CD14-positive monocyte (primary cell): ENCODE data around the gene RNFT2. TPM values are rescaled to one million over a fixed set of nuclear protein-coding genes. Genes with fewer than 3 reads are reported as not detected.

ENCODE experiments used
- DNase-seq, 3 donors: peaks; one replicate each; pipeline ENCODE4 v3.0.0-alpha.2; 2011 to 2022
- H2AFZ ChIP-seq: 2 replicates; pipeline ENCODE4 v1.6.0; 2012; ENCODE audit warnings: mild to moderate bottlenecking, low read depth, low read length, inconsistent platforms; ENCODE audit not compliant: insufficient read depth, poor library complexity, severe bottlenecking
- H3K27ac ChIP-seq, 2 donors: 1 replicate in 1 of 2; 2 replicates in 1 of 2; pipeline ENCODE4 v1.5.1; 2012 to 2013; ENCODE audit warnings: low read length in 2 of 2, control low read depth in 1 of 2, inconsistent platforms in 1 of 2, low read depth in 1 of 2, mild to moderate bottlenecking in 1 of 2
- H3K27me3 ChIP-seq, 2 donors: one replicate each; pipeline versions ENCODE4 v1.6.0 to v1.6.1; 2011 to 2013; ENCODE audit warnings: low read length in 2 of 2; ENCODE audit not compliant: control insufficient read depth in 2 of 2, insufficient read depth in 2 of 2
- H3K36me3 ChIP-seq, 2 donors: replicated peaks in 1 of 2; 1 replicate in 1 of 2; 2 replicates in 1 of 2; pipeline versions ENCODE4 v1.5.1 to v1.6.1; 2012 to 2013; ENCODE audit warnings: low read length in 2 of 2, control low read depth in 1 of 2, inconsistent platforms in 1 of 2, mild to moderate bottlenecking in 1 of 2; ENCODE audit not compliant: insufficient read depth in 2 of 2, control insufficient read depth in 1 of 2
- H3K4me1 ChIP-seq, 2 donors: 1 replicate in 1 of 2; 2 replicates in 1 of 2; pipeline versions ENCODE4 v1.5.1 to v1.6.1; 2012 to 2013; ENCODE audit warnings: low read length in 2 of 2, control low read depth in 1 of 2, inconsistent platforms in 1 of 2, mild to moderate bottlenecking in 1 of 2, moderate library complexity in 1 of 2; ENCODE audit not compliant: insufficient read depth in 2 of 2, control insufficient read depth in 1 of 2
- H3K4me2 ChIP-seq: replicated peaks from 2 replicates; pipeline ENCODE3; 2012; ENCODE audit warnings: low read length, moderate library complexity, mild to moderate bottlenecking; ENCODE audit not compliant: poor library complexity, severe bottlenecking; ENCODE audit errors: extremely low read depth
- H3K4me3 ChIP-seq, 3 experiments: fragments of 200-600 bp in 1 of 3; sonication (generic) in 1 of 3; replicated peaks in 1 of 3; 1 replicate in 2 of 3; 2 replicates in 1 of 3; pipeline ENCODE4 v1.5.1; 2011 to 2013; ENCODE audit warnings: low read length in 3 of 3, mild to moderate bottlenecking in 3 of 3, control low read depth in 2 of 3, low read depth in 2 of 3, inconsistent platforms in 1 of 3, moderate library complexity in 1 of 3
- H3K79me2 ChIP-seq: 2 replicates; pipeline ENCODE4 v1.6.0; 2012; ENCODE audit warnings: mild to moderate bottlenecking, control low read depth, inconsistent platforms, low read length, moderate library complexity; ENCODE audit not compliant: insufficient read depth
- H3K9ac ChIP-seq: 2 replicates; pipeline ENCODE4 v1.6.0; 2017; ENCODE audit warnings: low read length, mild to moderate bottlenecking; ENCODE audit not compliant: insufficient read depth, poor library complexity, severe bottlenecking
- H3K9me3 ChIP-seq, 2 donors: replicated peaks in 1 of 2; 1 replicate in 1 of 2; 2 replicates in 1 of 2; pipeline versions ENCODE4 v1.5.1 to v1.6.1; 2012 to 2013; ENCODE audit warnings: low read length in 2 of 2, control low read depth in 1 of 2; ENCODE audit not compliant: control insufficient read depth in 1 of 2, insufficient read depth in 1 of 2
- H4K20me1 ChIP-seq: 2 replicates; pipeline ENCODE4 v1.6.0; 2012; ENCODE audit warnings: mild to moderate bottlenecking, low read length, control low read depth, moderate library complexity; ENCODE audit not compliant: insufficient read depth
- H3K27ac Mint-ChIP-seq, 7 donors: one replicate each; pipeline ENCODE4 v1.8.0; 2020; ENCODE audit warnings: mild to moderate bottlenecking in 7 of 7, mixed read lengths in 7 of 7, moderate library complexity in 6 of 7, inconsistent platforms in 2 of 7
- H3K27me3 Mint-ChIP-seq, 3 donors: one replicate each; pipeline ENCODE4 v1.8.0; 2021 to 2022; ENCODE audit warnings: low read depth in 3 of 3, mild to moderate bottlenecking in 3 of 3, mixed read lengths in 3 of 3, moderate library complexity in 3 of 3, inconsistent platforms in 1 of 3
- H3K36me3 Mint-ChIP-seq, 2 donors: one replicate each; pipeline ENCODE4 v1.8.0; 2020; ENCODE audit warnings: mixed read lengths in 2 of 2, inconsistent platforms in 1 of 2, mild to moderate bottlenecking in 1 of 2
- H3K4me1 Mint-ChIP-seq: one replicate; pipeline ENCODE4 v1.8.0; 2020; ENCODE audit warnings: mild to moderate bottlenecking, mixed read lengths
- H3K4me3 Mint-ChIP-seq, 2 donors: one replicate each; pipeline ENCODE4 v1.8.0; 2020; ENCODE audit warnings: mild to moderate bottlenecking in 2 of 2, mixed read lengths in 2 of 2, moderate library complexity in 1 of 2
- H3K9me3 Mint-ChIP-seq, 7 donors: one replicate each; pipeline ENCODE4 v1.8.0; 2020 to 2022; ENCODE audit warnings: mixed read lengths in 7 of 7, mild to moderate bottlenecking in 6 of 7, moderate library complexity in 6 of 7, inconsistent platforms in 2 of 7
- CTCF ChIP-seq: fragments of 200-600 bp; IDR thresholded peaks from one replicate; pipeline ENCODE4 v1.8.0; 2022; ENCODE audit warnings: antibody characterized with exemption, mild to moderate bottlenecking
- WGBS: methylation state at CpG from one replicate; pipeline ENCODE4 v1.1.5; 2013; ENCODE audit warnings: missing lambda C conversion rate; ENCODE audit not compliant: insufficient coverage; 5-methylcytosine and 5-hydroxymethylcytosine counted together
- intact Hi-C, 2 donors: fragments of 100-400 bp; cut with micrococcal nuclease; formaldehyde crosslinking; loops; one replicate each; pipeline versions ENCODE4 v1.15.0 to v1.15.1; 2023
- polyA plus RNA-seq, 3 donors: library from polyadenylated mRNA; depleted of rRNA in 1 of 3; unstranded in 2 of 3; stranded (reverse) in 1 of 3; fragments of 300-500 nt in 2 of 3; fragments of >200 nt in 1 of 3; fragmentation: Illumina TruSeq in 2 of 3; gene quantifications; 1 replicate in 2 of 3; 2 replicates in 1 of 3; pipeline ENCODE4 v1.2.3, GENCODE V29; 2012 to 2021

RNFT2 gene
- polyA plus RNA-seq, 3 donors: 0.05 TPM; not detected in 2

DNA sequence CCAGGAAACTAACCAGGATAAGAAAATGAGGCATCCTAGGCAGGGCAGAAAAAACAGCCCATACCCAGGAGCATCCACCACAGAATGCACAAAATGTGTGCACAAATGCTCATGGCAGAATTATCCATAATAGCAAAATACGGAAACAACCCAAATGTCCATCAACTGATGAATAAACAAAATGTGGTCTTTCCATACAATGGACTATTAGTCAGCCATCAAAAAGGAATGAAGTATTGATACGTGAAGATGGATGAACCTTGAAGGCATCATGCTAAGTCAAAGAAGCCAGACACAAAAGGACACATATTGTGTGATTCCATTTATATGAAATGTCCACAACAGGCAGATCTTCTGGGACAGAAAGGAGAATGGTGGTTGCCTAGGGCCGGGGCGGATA lies 124.1 kb downstream of the RNFT2 start:
- Histone ChIP-seq H3K79me2 (no peaks in the 10 kb centered on the region), H3K27me3 (peaks cover 0 to 3% of the 10 kb centered on the region in 2 donors), H2AFZ (no peak overlapping the region), H3K9ac (no peak overlapping the region), H3K27ac (no peak overlapping the region), H3K4me2 (no peak overlapping the region), H3K9me3 (no peaks in the 10 kb centered on the region), H3K4me3 (no peak overlapping the region), H4K20me1 (no peaks in the 10 kb centered on the region), H3K36me3 (no peaks in the 10 kb centered on the region), H3K4me1 (peaks cover 0 to 8% of the 10 kb centered on the region in 2 donors)
- Mint-ChIP-seq H3K36me3 (no peaks in the 10 kb centered on the region), H3K4me3 (no peak overlapping the region), H3K27me3 (peaks cover 6 to 19% (median 11%) of the 10 kb centered on the region in 3 donors), H3K9me3 (peaks cover 0 to 6% (median 0%) of the 10 kb centered on the region in 7 donors), H3K27ac (no peak overlapping the region), H3K4me1 (peaks cover 8% of the 10 kb centered on the region)
- intact Hi-C loops: no loop called here
- no peak for DNase-seq
- no CpG with 5 or more reads among the region's 4 CpGs for whole genome bisulfite sequencing
- no peak for TF ChIP-seq CTCF

DNA sequence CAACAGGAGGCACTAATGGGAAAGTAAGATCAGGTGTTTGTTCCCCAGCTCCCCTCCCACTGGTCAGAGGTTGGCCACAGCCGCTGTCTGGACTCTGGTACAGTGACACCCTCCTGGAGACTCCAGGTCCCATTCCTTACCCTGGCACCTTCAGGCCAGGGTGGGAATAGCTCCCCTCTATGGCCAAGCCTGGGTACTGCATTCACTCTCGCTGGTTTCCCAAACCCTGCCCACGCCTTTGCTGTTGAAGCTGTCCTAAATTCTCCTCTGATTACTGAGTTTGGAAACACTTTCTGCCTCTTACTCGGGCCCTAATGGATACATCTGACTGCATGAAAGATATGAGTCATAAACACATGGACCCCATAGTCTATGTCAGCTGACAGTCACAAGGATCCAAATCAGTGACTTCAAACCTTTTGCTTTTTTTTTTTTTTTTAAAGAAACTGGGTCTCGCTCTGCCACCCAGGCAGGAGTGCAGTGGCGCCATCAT lies 125.2 kb downstream of the RNFT2 start:
- intact Hi-C loops: no loop called here
- peaks cover 0 to 3% of the 10 kb centered on the region in 2 donors for H3K27me3 ChIP-seq
- H3K27ac ChIP-seq: no peak overlapping the region
- Mint-ChIP-seq H3K27ac (no peak overlapping the region), H3K36me3 (no peaks in the 10 kb centered on the region), H3K9me3 (peaks cover 0 to 3% (median 0%) of the 10 kb centered on the region in 7 donors), H3K27me3 (peaks cover 6 to 15% (median 11%) of the 10 kb centered on the region in 3 donors), H3K4me3 (no peak overlapping the region), H3K4me1 (no peaks in the 10 kb centered on the region)
- DNase-seq: peak in 1 of 3 donors; percentile 6
- no peak overlapping the region for H3K9ac ChIP-seq
- H3K4me1 ChIP-seq: no peaks in the 10 kb centered on the region
- H3K4me2 ChIP-seq: no peak overlapping the region
- H4K20me1 ChIP-seq: no peaks in the 10 kb centered on the region
- WGBS: 14% methylated on average over 1 of the region's 6 CpGs
- H2AFZ ChIP-seq: no peak overlapping the region
- no peaks in the 10 kb centered on the region for H3K36me3 ChIP-seq
- peak; percentile 51 for TF ChIP-seq CTCF
- no peaks in the 10 kb centered on the region for H3K9me3 ChIP-seq
- H3K4me3 ChIP-seq: no peak overlapping the region
- H3K79me2 ChIP-seq: no peaks in the 10 kb centered on the region
